Measurements from ENCODE around the gene ITGBL1. TPM values are rescaled to one million over a fixed set of nuclear protein-coding genes. Genes with fewer than 3 reads are reported as not detected.

ITGBL1 gene
- total RNA-seq, 3 donors from 2014 or later, result 0.06 to 2.3 (median 1.1) TPM

- TF ChIP-seq, protein P1, sequence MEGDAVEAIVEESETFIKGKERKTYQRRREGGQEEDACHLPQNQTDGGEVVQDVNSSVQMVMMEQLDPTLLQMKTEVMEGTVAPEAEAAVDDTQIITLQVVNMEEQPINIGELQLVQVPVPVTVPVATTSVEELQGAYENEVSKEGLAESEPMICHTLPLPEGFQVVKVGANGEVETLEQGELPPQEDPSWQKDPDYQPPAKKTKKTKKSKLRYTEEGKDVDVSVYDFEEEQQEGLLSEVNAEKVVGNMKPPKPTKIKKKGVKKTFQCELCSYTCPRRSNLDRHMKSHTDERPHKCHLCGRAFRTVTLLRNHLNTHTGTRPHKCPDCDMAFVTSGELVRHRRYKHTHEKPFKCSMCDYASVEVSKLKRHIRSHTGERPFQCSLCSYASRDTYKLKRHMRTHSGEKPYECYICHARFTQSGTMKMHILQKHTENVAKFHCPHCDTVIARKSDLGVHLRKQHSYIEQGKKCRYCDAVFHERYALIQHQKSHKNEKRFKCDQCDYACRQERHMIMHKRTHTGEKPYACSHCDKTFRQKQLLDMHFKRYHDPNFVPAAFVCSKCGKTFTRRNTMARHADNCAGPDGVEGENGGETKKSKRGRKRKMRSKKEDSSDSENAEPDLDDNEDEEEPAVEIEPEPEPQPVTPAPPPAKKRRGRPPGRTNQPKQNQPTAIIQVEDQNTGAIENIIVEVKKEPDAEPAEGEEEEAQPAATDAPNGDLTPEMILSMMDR (IDR thresholded peaks at IDR 0.05), result no peak
- H3K4me1 ChIP-seq (ENCODE audit: low read depth), result no peaks in the 10 kb centered on the region
Observed at GRCh38 chr13:101499406-101499805, 46.9 kb downstream of the ITGBL1 start.

GRCh38 chr13:101502618-101503017 is 50.1 kb downstream of the ITGBL1 start:
- DNase-seq, result no peak
- H3K4me3 ChIP-seq, result no peak overlapping the region
- no peaks in the 10 kb centered on the region for H3K36me3 ChIP-seq (ENCODE audit: low read depth)
- no peak for ATAC-seq
- no peaks in the 10 kb centered on the region for H3K9me3 ChIP-seq
- intact Hi-C loops (cut with DNase I, micrococcal nuclease), result no loop called here
- TF ChIP-seq, protein P1 (IDR thresholded peaks at IDR 0.05), result no peak
- H3K4me1 ChIP-seq (ENCODE audit: low read depth), result no peaks in the 10 kb centered on the region

More at GRCh38 chr13:101499406-101499805, 46.9 kb downstream of the ITGBL1 start:
- Histone ChIP-seq H3K36me3 (ENCODE audit: low read depth) (no peaks in the 10 kb centered on the region), H3K9me3 (no peaks in the 10 kb centered on the region), H3K4me3 (no peak overlapping the region)
- DNase-seq, result no peak
- no peak for ATAC-seq
- intact Hi-C loops (cut with DNase I, micrococcal nuclease), result no loop called here

DNA sequence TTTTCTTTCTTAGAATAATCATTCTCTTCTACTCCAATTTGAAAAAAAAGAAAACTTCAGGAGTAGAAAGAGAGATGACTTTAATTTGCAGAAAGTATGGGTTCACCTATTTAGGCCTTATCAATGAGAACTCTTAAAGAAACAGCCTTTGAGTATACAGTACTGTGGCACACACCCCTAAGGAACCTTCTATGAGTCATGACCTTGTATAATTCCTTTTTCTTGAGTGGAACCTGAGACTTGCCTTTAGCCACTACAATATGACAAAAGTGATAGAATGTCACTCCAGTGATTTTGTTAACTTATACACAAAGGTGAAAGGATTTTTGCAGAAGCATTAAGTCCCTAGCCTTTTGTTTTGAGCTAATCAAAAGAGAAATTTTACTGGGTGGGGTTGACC is 58.7 kb downstream of the ITGBL1 start:
- intact Hi-C loops (cut with DNase I, micrococcal nuclease), result loop anchor here in 1 of 2 donors (10.0 kb wide), 1 partner anchor 244 kb away; no protein-coding TSS in a partner anchor
- ATAC-seq (no peak), DNase-seq (no peak)
- H3K4me1 ChIP-seq (ENCODE audit: low read depth), result no peaks in the 10 kb centered on the region
- H3K36me3 ChIP-seq (ENCODE audit: low read depth), result no peaks in the 10 kb centered on the region
- no peak overlapping the region for H3K4me3 ChIP-seq
- H3K9me3 ChIP-seq, result no peaks in the 10 kb centered on the region
- TF ChIP-seq, protein P1 (IDR thresholded peaks at IDR 0.05), result no peak

DNA sequence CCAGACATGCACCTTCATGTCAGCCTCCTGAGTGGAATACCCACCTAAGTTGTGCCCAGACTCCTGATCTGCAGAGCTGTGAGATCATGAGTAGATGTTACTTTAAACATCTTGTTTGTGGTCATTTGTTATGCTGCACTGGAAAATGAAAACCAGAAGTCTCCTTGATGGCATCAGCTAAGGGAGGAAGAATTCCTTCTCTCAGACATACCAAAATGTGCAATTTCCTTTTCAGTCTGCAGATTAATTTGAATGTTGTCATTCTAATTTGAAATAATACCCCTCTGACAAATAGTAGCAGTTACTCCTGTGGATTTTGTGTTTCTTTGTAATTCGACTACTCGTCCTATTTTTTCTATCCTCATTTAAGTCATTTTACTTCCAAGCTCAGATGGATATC is 59.3 kb downstream of the ITGBL1 start:
- H3K4me3 ChIP-seq, result no peak overlapping the region
- TF ChIP-seq, protein P1 (IDR thresholded peaks at IDR 0.05), result no peak
- ATAC-seq, result no peak

DNA sequence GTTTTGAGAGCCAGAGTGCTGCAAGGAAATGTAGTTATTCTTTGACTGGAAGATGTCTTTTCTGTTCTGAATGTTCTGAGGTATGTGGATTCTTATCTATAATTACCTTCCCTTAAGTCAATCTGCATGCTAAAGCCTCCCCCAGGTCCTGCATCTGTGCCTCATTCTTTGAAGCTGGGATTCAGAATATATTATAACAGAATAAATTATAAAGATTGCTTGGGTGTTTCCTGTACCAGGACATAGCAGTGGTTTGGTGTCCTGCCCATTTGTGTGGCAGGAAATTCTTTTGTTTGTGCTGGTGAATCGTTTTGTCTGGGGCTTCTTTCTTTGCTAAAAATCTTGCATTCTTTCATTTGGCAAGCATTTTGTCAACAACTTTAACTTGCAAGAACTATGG is 60.2 kb downstream of the ITGBL1 start:
- H3K9me3 ChIP-seq, result no peaks in the 10 kb centered on the region
- DNase-seq (no peak), ATAC-seq (no peak)
- H3K4me1 ChIP-seq (ENCODE audit: low read depth), result no peaks in the 10 kb centered on the region
- intact Hi-C loops (cut with DNase I, micrococcal nuclease), result loop anchor here in 1 of 2 donors (10.0 kb wide), 1 partner anchor 242 kb away; no protein-coding TSS in a partner anchor
- TF ChIP-seq, protein P1 (IDR thresholded peaks at IDR 0.05), result no peak
- H3K4me3 ChIP-seq, result no peak overlapping the region
- no peaks in the 10 kb centered on the region for H3K36me3 ChIP-seq (ENCODE audit: low read depth)

More for the DNA sequence above, 59.3 kb downstream of the ITGBL1 start:
- no peak for DNase-seq
- no peaks in the 10 kb centered on the region for H3K36me3 ChIP-seq (ENCODE audit: low read depth)
- intact Hi-C loops (cut with DNase I, micrococcal nuclease), result loop anchor here in 1 of 2 donors (10.0 kb wide), 1 partner anchor 243 kb away; no protein-coding TSS in a partner anchor
- no peaks in the 10 kb centered on the region for H3K9me3 ChIP-seq
- H3K4me1 ChIP-seq (ENCODE audit: low read depth), result no peaks in the 10 kb centered on the region

DNA sequence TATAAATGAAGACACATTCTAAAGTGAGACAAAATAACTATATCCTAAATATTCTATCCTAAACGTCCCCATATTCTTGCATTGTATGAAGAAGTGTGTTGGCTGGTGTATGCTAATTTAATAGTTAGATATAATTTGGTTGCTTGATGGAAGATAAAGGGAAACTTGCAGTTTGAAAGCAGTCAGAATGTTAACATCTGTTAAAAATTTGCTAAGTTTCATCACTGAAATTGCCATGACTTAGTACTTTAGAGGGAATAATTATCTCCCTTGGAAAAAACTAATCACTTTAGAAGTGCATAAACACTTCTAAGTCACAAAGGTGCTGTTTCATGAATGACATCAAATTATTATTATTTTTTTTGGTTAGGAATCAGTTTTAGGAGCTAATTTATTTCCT is 61.6 kb downstream of the ITGBL1 start:
- H3K4me3 ChIP-seq, result no peak overlapping the region
- ATAC-seq, result no peak
- no peak for DNase-seq
- H3K36me3 ChIP-seq (ENCODE audit: low read depth), result no peaks in the 10 kb centered on the region
- H3K9me3 ChIP-seq, result no peaks in the 10 kb centered on the region
- TF ChIP-seq, protein P1 (IDR thresholded peaks at IDR 0.05), result no peak
- intact Hi-C loops (cut with DNase I, micrococcal nuclease), result loop anchor here in 1 of 2 donors (10.0 kb wide), 1 partner anchor 241 kb away; no protein-coding TSS in a partner anchor
- H3K4me1 ChIP-seq (ENCODE audit: low read depth), result no peaks in the 10 kb centered on the region
